Choroid plexus epithelial cell (primary cell): ENCODE results near the gene ZSCAN5A.
A peak's percentile ranks its signal among the peaks of the same experiment; 100 is the strongest.
"Not testable (repeated sequence)": the region's sequence is repeated elsewhere in the genome, so short reads cannot be mapped to it uniquely, and the experiment has no call there.

Experiments
- DNase-seq: peaks from one replicate; pipeline ENCODE4 v3.0.0-alpha.2; 2010; ENCODE audit warnings: low read depth
- H3K4me3 ChIP-seq: 2 replicates; pipeline ENCODE4 v1.5.1; 2011; ENCODE audit warnings: low read depth, mild to moderate bottlenecking, control low read depth, low read length, moderate library complexity
- TF ChIP-seq, protein P1 (sequence below): conservative IDR thresholded peaks from 2 replicates; pipeline ENCODE4 v1.5.1; 2011; ENCODE audit warnings: low read depth, mild to moderate bottlenecking, control low read depth, inconsistent platforms, low read length, moderate library complexity

ZSCAN5A gene

DNA sequence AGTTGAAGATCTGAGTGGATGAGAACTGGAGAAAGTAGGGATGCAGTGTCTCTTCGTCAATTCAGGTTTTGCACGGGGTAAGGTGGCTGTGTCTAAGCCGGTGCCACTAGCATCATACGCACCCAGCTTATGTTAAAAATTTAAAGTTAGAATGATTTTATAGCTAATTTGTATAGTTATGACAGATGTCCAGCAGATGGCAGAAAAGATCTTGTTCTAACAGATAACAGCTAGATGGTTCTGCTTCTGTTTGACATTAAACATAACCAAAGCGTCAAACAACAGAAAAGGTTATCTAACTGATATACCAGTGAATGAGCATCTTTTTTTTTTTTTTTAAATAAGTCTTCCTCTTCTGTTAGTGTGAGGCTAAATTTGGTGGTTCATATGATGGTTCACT lies 60.9 kb downstream of the ZSCAN5A start:
- no peak overlapping the region for H3K4me3 ChIP-seq
- TF ChIP-seq, protein P1, sequence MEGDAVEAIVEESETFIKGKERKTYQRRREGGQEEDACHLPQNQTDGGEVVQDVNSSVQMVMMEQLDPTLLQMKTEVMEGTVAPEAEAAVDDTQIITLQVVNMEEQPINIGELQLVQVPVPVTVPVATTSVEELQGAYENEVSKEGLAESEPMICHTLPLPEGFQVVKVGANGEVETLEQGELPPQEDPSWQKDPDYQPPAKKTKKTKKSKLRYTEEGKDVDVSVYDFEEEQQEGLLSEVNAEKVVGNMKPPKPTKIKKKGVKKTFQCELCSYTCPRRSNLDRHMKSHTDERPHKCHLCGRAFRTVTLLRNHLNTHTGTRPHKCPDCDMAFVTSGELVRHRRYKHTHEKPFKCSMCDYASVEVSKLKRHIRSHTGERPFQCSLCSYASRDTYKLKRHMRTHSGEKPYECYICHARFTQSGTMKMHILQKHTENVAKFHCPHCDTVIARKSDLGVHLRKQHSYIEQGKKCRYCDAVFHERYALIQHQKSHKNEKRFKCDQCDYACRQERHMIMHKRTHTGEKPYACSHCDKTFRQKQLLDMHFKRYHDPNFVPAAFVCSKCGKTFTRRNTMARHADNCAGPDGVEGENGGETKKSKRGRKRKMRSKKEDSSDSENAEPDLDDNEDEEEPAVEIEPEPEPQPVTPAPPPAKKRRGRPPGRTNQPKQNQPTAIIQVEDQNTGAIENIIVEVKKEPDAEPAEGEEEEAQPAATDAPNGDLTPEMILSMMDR: peak; percentile 52
- DNase-seq: peak; percentile 82

DNA sequence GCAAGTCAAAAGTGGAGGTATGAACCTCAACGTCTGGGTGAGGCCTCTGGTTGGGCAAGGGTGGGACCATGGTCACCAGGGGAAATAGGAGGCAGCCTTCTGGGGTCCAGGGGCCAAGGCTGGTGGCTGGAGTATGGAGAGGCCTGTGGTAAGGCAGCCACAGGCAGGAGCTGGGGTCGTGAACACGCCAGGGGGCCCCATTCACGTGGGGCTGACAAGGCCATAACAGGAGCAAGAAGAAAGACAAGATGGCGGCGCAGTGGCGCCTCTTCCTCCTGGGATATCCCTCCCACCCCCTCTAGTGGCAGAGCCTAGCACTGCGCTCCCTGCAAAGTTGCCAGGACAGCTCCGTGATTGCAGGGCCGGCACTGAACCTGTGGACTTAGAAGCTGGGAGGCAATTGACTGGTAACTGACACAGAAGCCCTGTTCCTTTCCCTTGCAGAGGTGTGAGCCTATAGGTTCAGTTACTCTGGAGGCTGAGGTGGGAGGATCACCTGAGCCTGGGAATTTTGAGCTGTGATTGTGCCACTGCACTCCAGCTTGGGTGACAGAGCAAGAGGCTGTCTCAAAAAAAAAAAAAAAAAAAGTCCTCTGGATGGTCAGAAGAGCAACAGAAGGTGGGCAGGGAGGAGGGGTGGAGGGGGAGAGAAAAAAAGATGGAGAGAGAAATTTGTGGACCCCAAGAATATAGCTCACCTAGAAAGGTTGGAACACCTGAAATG lies 61.8 kb downstream of the ZSCAN5A start:
- no peak overlapping the region for H3K4me3 ChIP-seq
- TF ChIP-seq, protein P1: peak; percentile 99
- peak; percentile 92 for DNase-seq

DNA sequence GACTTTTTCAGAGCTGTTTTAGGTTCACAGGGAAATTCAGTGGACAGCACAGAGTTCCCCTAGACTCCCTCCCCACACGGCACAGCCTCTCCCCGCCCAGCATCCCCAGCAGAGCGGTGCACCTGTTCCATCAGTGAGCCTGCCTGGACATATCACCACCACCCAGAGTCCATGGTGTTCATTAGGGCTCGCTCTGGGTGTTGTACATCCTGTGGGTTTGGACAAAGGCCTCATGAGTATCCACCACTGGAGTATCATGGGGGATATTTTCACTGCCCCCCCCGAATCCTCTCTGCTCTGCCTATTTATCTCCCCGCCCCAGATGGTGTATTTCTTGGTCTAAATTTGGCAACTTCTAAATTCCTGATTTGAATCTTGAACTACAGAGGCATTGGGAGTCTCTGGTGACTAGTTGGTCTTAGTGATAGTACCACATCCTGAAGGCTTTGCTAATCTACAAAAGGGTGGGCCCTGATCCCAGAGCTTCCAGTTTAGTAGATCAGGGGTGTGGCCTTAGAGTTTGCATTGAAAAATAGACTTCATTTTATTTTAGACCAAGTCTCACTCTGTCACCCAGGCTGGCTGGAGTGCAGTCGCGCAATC lies 65.8 kb downstream of the ZSCAN5A start:
- not testable (repeated sequence) for H3K4me3 ChIP-seq, DNase-seq

DNA sequence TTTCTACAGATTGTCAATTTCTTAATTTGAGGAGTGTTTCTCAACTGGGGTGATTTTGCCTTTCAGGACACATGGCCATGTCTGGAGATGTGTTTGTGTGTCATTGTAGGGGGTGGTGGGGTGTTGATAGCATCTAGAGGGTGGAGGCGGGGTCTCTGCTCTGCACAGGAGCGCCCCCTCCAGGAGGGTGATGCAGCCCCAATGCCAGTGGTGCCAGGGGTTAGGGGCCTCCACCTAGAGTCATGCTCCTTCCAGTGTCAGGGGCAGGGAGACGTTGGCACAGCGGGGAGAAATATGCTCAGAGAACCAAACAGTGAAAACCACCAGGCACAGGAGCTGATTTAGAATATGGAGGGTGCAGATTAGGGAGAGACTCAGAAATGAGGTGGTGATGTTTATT lies 68.9 kb downstream of the ZSCAN5A start:
- H3K4me3 ChIP-seq, DNase-seq: not testable (repeated sequence)

DNA sequence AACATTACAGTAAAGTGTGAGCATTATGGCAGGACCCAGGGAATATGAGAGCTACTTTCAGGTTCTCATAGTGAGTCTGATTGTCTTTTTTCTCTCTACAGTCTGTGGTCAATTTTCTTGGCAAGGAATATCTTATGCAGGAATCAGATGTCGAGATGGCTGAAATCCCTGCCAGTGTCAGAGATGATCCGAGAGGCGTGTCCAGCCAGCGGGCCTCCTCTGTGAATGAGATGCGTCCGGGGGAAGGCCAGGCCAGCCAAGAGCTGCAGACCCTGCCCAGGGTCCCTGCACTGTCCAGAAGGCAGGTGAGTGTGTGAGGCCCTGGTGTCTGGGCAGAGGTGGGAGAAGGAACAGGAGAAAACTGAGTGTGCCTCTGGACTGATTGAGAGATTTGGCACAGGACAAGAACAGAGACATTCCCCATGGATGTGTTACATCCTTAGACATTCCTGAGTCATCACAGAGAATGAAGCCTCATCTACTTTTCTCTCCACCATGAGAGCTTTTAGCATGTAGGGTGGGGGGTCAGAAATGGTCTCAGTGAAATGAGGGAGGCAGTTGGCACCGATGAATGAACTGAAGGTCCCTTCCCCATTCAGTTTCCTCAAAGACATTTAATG lies 69.4 kb downstream of the ZSCAN5A start:
- TF ChIP-seq, protein P1: no peak
- H3K4me3 ChIP-seq: no peak overlapping the region
- no peak for DNase-seq

DNA sequence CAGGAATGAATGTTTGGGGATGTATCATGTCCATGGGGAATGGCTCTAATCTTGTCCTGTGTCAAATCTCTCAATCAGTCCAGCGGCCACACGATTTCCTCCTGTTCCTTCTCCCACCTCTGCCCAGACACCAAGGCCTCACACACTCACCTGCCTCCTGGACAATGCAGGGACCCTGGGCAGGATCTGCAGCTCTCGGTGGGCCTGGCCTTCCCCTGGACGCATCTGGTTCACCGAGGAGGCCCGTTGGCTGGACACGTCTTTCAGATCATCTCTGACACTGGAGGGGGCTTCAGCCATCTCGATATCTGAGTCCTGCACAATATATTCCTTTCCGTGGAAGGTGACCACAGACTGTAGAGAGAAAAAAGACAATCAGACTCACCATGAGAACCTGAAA lies 91.2 kb downstream of the ZSCAN5A start:
- no peak overlapping the region for H3K4me3 ChIP-seq
- TF ChIP-seq, protein P1: no peak
- no peak for DNase-seq

DNA sequence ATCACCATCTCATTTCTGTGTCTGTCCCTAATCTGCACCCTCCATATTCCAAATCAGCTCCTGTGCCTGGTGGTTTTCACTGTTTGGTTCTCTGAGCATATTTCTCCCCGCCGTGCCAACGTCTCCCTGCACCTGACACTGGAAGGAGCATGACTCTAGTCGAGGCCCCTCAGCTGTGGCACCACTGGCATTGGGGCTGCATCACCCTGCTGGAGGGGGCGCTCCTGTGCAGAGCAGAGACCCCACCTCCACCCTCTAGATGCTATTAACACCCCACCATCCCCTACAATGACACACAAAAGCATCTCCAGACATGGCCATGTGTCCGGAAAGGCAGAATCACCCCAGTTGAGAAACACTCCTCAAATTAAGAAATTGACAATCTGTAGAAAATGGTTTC lies 91.7 kb downstream of the ZSCAN5A start:
- TF ChIP-seq, protein P1: no peak
- no peak overlapping the region for H3K4me3 ChIP-seq
- DNase-seq: no peak

DNA sequence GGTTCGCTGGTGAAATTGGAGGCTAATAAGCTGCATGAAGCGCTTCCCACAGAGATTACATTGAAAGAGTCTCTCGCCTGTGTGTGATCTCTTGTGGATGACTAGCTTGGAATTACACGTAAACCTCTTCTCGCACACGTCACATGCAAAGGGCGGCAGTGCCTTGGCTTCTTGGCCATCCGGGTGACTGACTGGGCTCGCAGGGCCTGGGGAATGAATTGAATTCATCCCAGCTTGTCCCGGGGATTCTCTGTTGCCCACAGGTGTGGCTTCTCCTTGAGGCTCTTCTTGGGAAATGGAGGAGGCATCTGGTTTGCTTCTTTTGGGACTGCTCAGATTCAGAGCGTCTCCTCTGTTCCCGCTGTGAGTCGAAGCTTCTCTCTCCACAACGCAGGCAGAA lies 92.8 kb downstream of the ZSCAN5A start:
- H3K4me3 ChIP-seq: no peak overlapping the region
- TF ChIP-seq, protein P1: no peak
- no peak for DNase-seq
